GM10248 (cell line): Measurements from ENCODE around the gene RHCG.

ENCODE experiments used
- CTCF ChIA-PET: fragments of 300-600 bp; sonication (Branson Sonifier 250); formaldehyde crosslinking; extraction: SDS; loops from one replicate; lab custom pipeline; 2021; ENCODE audit warnings: antibody characterized with exemption; lab: Yijun Ruan, JAX
- POLR2A ChIA-PET: fragments of 350-650 bp; sonication (Branson Sonifier 250); formaldehyde crosslinking; extraction: SDS; loops from one replicate; lab custom pipeline; 2020; ENCODE audit warnings: antibody characterized with exemption; lab: Yijun Ruan, JAX
- DNase-seq: peaks from one replicate; pipeline ENCODE4 v3.0.0; 2012; ENCODE audit errors: extremely low spot score
- CTCF ChIP-seq: IDR thresholded peaks from 2 replicates; pipeline ENCODE4 v1.5.1; 2012; ENCODE audit warnings: mild to moderate bottlenecking, low read depth; ENCODE audit errors: extremely low read depth, missing control alignments, control extremely low read depth

The RHCG gene

GRCh38 chr15:89492111-89492641 lies 4.2 kb downstream of the RHCG start:
- peak; percentile 44 for DNase-seq
- TF ChIP-seq CTCF: peak; percentile 30
- CTCF ChIA-PET: interaction anchor here (0.7 to 2.1 kb wide), 4 partner anchors 10 to 62 kb away, joined by 3 to 6 read pairs (median 4); no protein-coding TSS in a partner anchor
- POLR2A ChIA-PET: no interaction called here

GRCh38 chr15:89490814-89491315 lies 5.5 kb downstream of the RHCG start:
- no peak for DNase-seq
- TF ChIP-seq CTCF: no peak
- POLR2A ChIA-PET: no interaction called here
- CTCF ChIA-PET: interaction anchor here (1.1 to 2.1 kb wide), 4 partner anchors 19 to 132 kb away, joined by 3 to 5 read pairs (median 4); no protein-coding TSS in a partner anchor

- no peak for TF ChIP-seq CTCF
- ChIA-PET CTCF (interaction anchor here (0.7 to 2.1 kb wide), 5 partner anchors 18 to 131 kb away, joined by 3 to 5 read pairs (median 3); no protein-coding TSS in a partner anchor), POLR2A (no interaction called here)
- no peak for DNase-seq
Observed at GRCh38 chr15:89490081-89490813, 6.1 kb downstream of the RHCG start.

- no peak for DNase-seq
- TF ChIP-seq CTCF: no peak
- ChIA-PET CTCF (interaction anchor here (1.2 to 1.4 kb wide), 2 partner anchors 12 to 131 kb away, joined by 3 to 4 read pairs; no protein-coding TSS in a partner anchor), POLR2A (no interaction called here)
Observed at GRCh38 chr15:89489376-89489775, 7.0 kb downstream of the RHCG start.

GRCh38 chr15:89487791-89488190 lies 8.6 kb downstream of the RHCG start:
- ChIA-PET CTCF (no interaction called here), POLR2A (no interaction called here)
- no peak for TF ChIP-seq CTCF
- DNase-seq: no peak

GRCh38 chr15:89486726-89487050 lies 9.7 kb downstream of the RHCG start:
- DNase-seq: peak; percentile 69
- POLR2A ChIA-PET: no interaction called here

More at GRCh38 chr15:89486726-89487050, 9.7 kb downstream of the RHCG start:
- no peak for TF ChIP-seq CTCF
- CTCF ChIA-PET: no interaction called here
